HG03025 (cell line): ENCODE measurements around the gene DACH1.
"Not testable (repeated sequence)": the region's sequence is repeated elsewhere in the genome, so short reads cannot be mapped to it uniquely, and the experiment has no call there.

Experiments used
- ATAC-seq: cut with Tn5 transposase; IDR thresholded peaks from one replicate; pipeline ENCODE4 v1.9.1; 2021; ENCODE audit warnings: mild to moderate bottlenecking, moderate library complexity; ENCODE audit not compliant: unreplicated experiment, low FRiP score

DACH1 gene

GRCh38 chr13:71867131-71867814, at the start of gene DACH1:
DACH1 (minus strand) TSS chr13:71867204.
- no peak for ATAC-seq

GRCh38 chr13:71913717-71914116, 46.7 kb upstream of the DACH1 start:
- no peak for ATAC-seq

- ATAC-seq: no peak
Observed at GRCh38 chr13:71912524-71912923, 45.5 kb upstream of the DACH1 start.

- no peak for ATAC-seq
Observed at GRCh38 chr13:71906448-71906847, 39.4 kb upstream of the DACH1 start.

GRCh38 chr13:71902676-71903075, 35.7 kb upstream of the DACH1 start:
- no peak for ATAC-seq

- ATAC-seq: not testable (repeated sequence)
Observed at GRCh38 chr13:71893506-71893905, 26.5 kb upstream of the DACH1 start.

- no peak for ATAC-seq
Observed at GRCh38 chr13:71886880-71887279, 19.9 kb upstream of the DACH1 start.

GRCh38 chr13:71882120-71882519, 15.1 kb upstream of the DACH1 start:
- ATAC-seq: no peak

GRCh38 chr13:71880753-71881541, 13.9 kb upstream of the DACH1 start:
- ATAC-seq: no peak

- ATAC-seq: no peak
Observed at GRCh38 chr13:71879808-71880344, 12.9 kb upstream of the DACH1 start.

- ATAC-seq: peak; percentile 77
Observed at GRCh38 chr13:71879129-71879535, 12.1 kb upstream of the DACH1 start.

GRCh38 chr13:71877256-71877653, 10.3 kb upstream of the DACH1 start:
- no peak for ATAC-seq

- ATAC-seq: no peak
Observed at GRCh38 chr13:71876648-71877255, 9.7 kb upstream of the DACH1 start.

- ATAC-seq: peak; percentile 36
Observed at GRCh38 chr13:71875823-71876222, 8.8 kb upstream of the DACH1 start.

- no peak for ATAC-seq
Observed at GRCh38 chr13:71874458-71874857, 7.5 kb upstream of the DACH1 start.

GRCh38 chr13:71873418-71874247, 6.6 kb upstream of the DACH1 start:
- ATAC-seq: no peak

GRCh38 chr13:71871844-71872243, 4.8 kb upstream of the DACH1 start:
- ATAC-seq: no peak

- no peak for ATAC-seq
Observed at GRCh38 chr13:71871176-71871754, 4.3 kb upstream of the DACH1 start.

- ATAC-seq: no peak
Observed at GRCh38 chr13:71870100-71870499, 3.1 kb upstream of the DACH1 start.

- ATAC-seq: no peak
Observed at GRCh38 chr13:71869274-71869673, 2.3 kb upstream of the DACH1 start.
